ENCODE results near the gene SCNN1A. TPM values are rescaled to one million over a fixed set of nuclear protein-coding genes. Genes with fewer than 3 reads are reported as not detected.
A peak's percentile ranks its signal among the peaks of the same experiment; 100 is the strongest.

SCNN1A gene
- total and polyA plus RNA-seq, 4 donors = 0.61 to 2.4 (median 1.5) TPM

- no peaks in the 10 kb centered on the region for H3K9me3 ChIP-seq (ENCODE audit: control insufficient read depth, low read length)
- WGBS, 2 donors = 89 to 92% methylated on average over 7 of the region's 7 CpGs
- no peaks in the 10 kb centered on the region for H3K4me1 ChIP-seq (ENCODE audit: control insufficient read depth in 1 of 2, insufficient read depth in 2 of 2, low read length in 2 of 2)
- H3K27me3 ChIP-seq (ENCODE audit: control insufficient read depth in 1 of 2, insufficient read depth in 2 of 2, low read length in 1 of 2) = no peaks in the 10 kb centered on the region
- no peak for DNase-seq
- no peak for ATAC-seq (ENCODE audit: low FRiP score)
- no peak overlapping the region for H3K27ac ChIP-seq (ENCODE audit: low read depth in 1 of 2, low read length in 2 of 2)
- no peak overlapping the region for H3K4me3 ChIP-seq (ENCODE audit: low read length in 2 of 2)
- peaks cover 0 to 5% of the 10 kb centered on the region in 2 donors for H3K36me3 ChIP-seq (ENCODE audit: control insufficient read depth in 1 of 2, insufficient read depth in 2 of 2, low read length in 1 of 2)
- intact Hi-C loops (cut with DNase I) = no loop called here
Observed at GRCh38 chr12:6387541-6387940, 12.2 kb upstream of the SCNN1A start.

GRCh38 chr12:6386491-6386890, 11.1 kb upstream of the SCNN1A start:
- no peaks in the 10 kb centered on the region for H3K4me1 ChIP-seq (ENCODE audit: control insufficient read depth in 1 of 2, insufficient read depth in 2 of 2, low read length in 2 of 2)
- intact Hi-C loops (cut with DNase I) = no loop called here
- H3K36me3 ChIP-seq (ENCODE audit: control insufficient read depth in 1 of 2, insufficient read depth in 2 of 2, low read length in 1 of 2) = peaks cover 0 to 5% of the 10 kb centered on the region in 2 donors
- no peak overlapping the region for H3K4me3 ChIP-seq (ENCODE audit: low read length in 2 of 2)
- WGBS, 2 donors = 69 to 78% methylated on average over 1 of the region's 1 CpG
- no peaks in the 10 kb centered on the region for H3K9me3 ChIP-seq (ENCODE audit: control insufficient read depth, low read length)
- ATAC-seq (ENCODE audit: low FRiP score) = no peak
- DNase-seq = no peak
- H3K27me3 ChIP-seq (ENCODE audit: control insufficient read depth in 1 of 2, insufficient read depth in 2 of 2, low read length in 1 of 2) = no peaks in the 10 kb centered on the region
- no peak overlapping the region for H3K27ac ChIP-seq (ENCODE audit: low read depth in 1 of 2, low read length in 2 of 2)

- Histone ChIP-seq H3K9me3 (ENCODE audit: control insufficient read depth, low read length) (no peaks in the 10 kb centered on the region), H3K4me1 (ENCODE audit: control insufficient read depth in 1 of 2, insufficient read depth in 2 of 2, low read length in 2 of 2) (no peaks in the 10 kb centered on the region), H3K27ac (ENCODE audit: low read depth in 1 of 2, low read length in 2 of 2) (no peak overlapping the region), H3K4me3 (ENCODE audit: low read length in 2 of 2) (no peak overlapping the region), H3K36me3 (ENCODE audit: control insufficient read depth in 1 of 2, insufficient read depth in 2 of 2, low read length in 1 of 2) (peaks cover 0 to 2% of the 10 kb centered on the region in 2 donors), H3K27me3 (ENCODE audit: control insufficient read depth in 1 of 2, insufficient read depth in 2 of 2, low read length in 1 of 2) (no peaks in the 10 kb centered on the region)
- intact Hi-C loops (cut with DNase I) = no loop called here
- ATAC-seq (ENCODE audit: low FRiP score) = no peak
- WGBS, 2 donors = 85 to 90% methylated on average over 11 of the region's 11 CpGs
- DNase-seq = peak in 1 of 2 donors; percentile 38
Observed at GRCh38 chr12:6386038-6386437, 10.7 kb upstream of the SCNN1A start.

DNA sequence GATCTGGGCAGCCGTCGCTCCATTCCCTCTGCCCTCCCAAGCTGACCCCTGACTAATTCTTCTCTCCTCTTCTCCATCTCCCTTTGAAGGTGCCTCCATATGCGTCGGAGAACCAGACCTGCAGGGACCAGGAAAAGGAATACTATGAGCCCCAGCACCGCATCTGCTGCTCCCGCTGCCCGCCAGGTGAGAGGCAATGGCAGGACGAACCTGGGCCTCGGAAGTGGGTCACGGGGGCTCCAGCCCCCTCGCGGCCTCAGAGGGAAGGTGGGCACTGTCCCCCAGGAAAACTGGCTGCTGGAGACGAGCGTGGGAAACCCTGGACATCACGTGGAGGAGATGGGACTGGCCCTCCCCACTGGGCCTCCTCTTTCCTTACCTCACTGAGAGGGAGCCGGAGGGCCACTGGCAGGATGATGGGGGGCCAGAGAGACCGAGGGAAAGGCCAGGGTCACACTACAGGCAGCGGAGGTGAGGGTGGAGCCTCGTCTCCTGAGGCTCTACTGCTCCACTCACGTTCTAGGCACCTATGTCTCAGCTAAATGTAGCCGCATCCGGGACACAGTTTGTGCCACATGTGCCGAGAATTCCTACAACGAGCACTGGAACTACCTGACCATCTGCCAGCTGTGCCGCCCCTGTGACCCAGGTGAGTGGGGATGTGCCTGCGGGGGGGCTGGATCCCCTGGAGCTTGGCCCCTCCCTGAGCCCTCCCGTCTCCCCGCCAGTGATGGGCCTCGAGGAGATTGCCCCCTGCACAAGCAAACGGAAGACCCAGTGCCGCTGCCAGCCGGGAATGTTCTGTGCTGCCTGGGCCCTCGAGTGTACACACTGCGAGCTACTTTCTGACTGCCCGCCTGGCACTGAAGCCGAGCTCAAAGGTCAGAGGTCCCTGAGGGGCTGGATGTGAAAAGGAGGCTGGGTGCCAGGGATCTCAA, 9.4 kb upstream of the SCNN1A start:
- intact Hi-C loops (cut with DNase I) = loop anchor here (2.0 to 5.0 kb wide), 2 partner anchors 42 to 48 kb away; partner anchors contain the start of gene TNFRSF1A (in 1 of the 2)
- H3K9me3 ChIP-seq (ENCODE audit: control insufficient read depth, low read length) = no peaks in the 10 kb centered on the region
- DNase-seq (peak; percentile 59 to 74), ATAC-seq (ENCODE audit: low FRiP score) (no peak)
- no peaks in the 10 kb centered on the region for H3K4me1 ChIP-seq (ENCODE audit: control insufficient read depth in 1 of 2, insufficient read depth in 2 of 2, low read length in 2 of 2)
- 69 to 75% methylated on average over 34 to 36 of the region's 36 CpGs for WGBS, 2 donors
- no peaks in the 10 kb centered on the region for H3K27me3 ChIP-seq (ENCODE audit: control insufficient read depth in 1 of 2, insufficient read depth in 2 of 2, low read length in 1 of 2)
- H3K36me3 ChIP-seq (ENCODE audit: control insufficient read depth in 1 of 2, insufficient read depth in 2 of 2, low read length in 1 of 2) = no peaks in the 10 kb centered on the region
- H3K27ac ChIP-seq (ENCODE audit: low read depth in 1 of 2, low read length in 2 of 2) = peak overlapping the region; percentile 31 to 50
- H3K4me3 ChIP-seq (ENCODE audit: low read length in 2 of 2) = peak overlapping the region; percentile 36 to 48

DNA sequence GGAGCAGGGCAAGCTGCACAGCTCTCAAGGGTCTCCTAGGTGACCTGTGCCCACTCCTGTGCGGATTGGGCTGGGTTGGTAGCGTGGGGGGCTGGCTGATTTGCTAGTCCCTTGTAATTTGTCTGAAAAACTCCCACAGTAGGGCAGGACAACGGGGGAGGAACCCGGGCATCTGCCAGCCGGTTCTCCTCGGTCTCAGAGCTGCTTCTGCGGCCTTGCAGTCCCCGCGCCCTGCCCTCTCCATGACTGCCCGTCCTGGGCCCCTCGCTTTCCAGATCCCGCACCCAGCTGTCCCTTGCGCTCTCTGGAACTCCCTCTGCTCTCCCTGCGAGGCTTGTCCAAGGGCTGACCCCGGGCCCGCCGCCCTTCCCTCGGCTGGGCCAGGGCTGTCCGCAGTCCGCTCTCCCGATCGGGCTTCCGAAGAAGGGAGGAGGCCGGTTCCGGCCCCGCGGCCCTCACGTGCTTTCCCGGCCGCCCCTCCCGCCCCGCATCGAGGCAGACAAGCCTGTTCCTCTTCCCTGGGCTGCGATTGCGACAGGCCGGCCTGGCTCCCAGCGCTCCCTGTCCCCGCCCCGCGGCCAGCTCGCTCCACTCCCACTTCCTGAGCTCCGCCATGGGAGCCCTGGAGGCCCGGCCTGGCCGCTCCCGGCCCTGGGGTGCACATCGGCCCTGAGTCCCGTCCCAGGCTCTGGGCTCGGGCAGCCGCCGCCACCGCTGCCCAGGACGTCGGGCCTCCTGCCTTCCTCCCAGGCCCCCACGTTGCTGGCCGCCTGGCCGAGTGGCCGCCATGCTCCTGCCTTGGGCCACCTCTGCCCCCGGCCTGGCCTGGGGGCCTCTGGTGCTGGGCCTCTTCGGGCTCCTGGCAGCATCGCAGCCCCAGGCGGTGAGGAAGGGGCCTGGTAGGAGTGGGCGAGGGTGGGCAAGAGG, 8.5 kb upstream of the SCNN1A start, which contains the start of gene LTBR:
Gene LTBR (plus strand): TSS at position 591 of the 927 bp plus-strand sequence. CDS start 197 bp downstream, at position 788.
- 1 to 2% methylated on average over 55 to 62 of the region's 62 CpGs for WGBS, 2 donors
- Histone ChIP-seq H3K27ac (ENCODE audit: low read depth in 1 of 2, low read length in 2 of 2) (peak within 1 kb of the TSS; percentile 65 to 88), H3K9me3 (ENCODE audit: control insufficient read depth, low read length) (no peaks in the 10 kb centered on the region), H3K4me1 (ENCODE audit: control insufficient read depth in 1 of 2, insufficient read depth in 2 of 2, low read length in 2 of 2) (no peaks in the 10 kb centered on the region), H3K27me3 (ENCODE audit: control insufficient read depth in 1 of 2, insufficient read depth in 2 of 2, low read length in 1 of 2) (no peaks in the 10 kb centered on the region), H3K4me3 (ENCODE audit: low read length in 2 of 2) (peak within 1 kb of the TSS; percentile 36 to 48), H3K36me3 (ENCODE audit: control insufficient read depth in 1 of 2, insufficient read depth in 2 of 2, low read length in 1 of 2) (no peaks in the 10 kb centered on the region)
- DNase-seq (peak; percentile 98 to 99), ATAC-seq (ENCODE audit: low FRiP score) (peak; percentile 98)
- intact Hi-C loops (cut with DNase I) = loop anchor here (2.0 to 5.0 kb wide), 2 partner anchors 42 to 47 kb away; partner anchors contain the start of gene TNFRSF1A (in 1 of the 2)

- 80 to 89% methylated on average over 6 of the region's 6 CpGs for WGBS, 2 donors
- Histone ChIP-seq H3K27me3 (ENCODE audit: control insufficient read depth in 1 of 2, insufficient read depth in 2 of 2, low read length in 1 of 2) (no peaks in the 10 kb centered on the region), H3K4me1 (ENCODE audit: control insufficient read depth in 1 of 2, insufficient read depth in 2 of 2, low read length in 2 of 2) (no peaks in the 10 kb centered on the region), H3K9me3 (ENCODE audit: control insufficient read depth, low read length) (no peaks in the 10 kb centered on the region), H3K36me3 (ENCODE audit: control insufficient read depth in 1 of 2, insufficient read depth in 2 of 2, low read length in 1 of 2) (no peaks in the 10 kb centered on the region), H3K27ac (ENCODE audit: low read depth in 1 of 2, low read length in 2 of 2) (peak overlapping the region; percentile 65 to 88), H3K4me3 (ENCODE audit: low read length in 2 of 2) (no peak overlapping the region)
- DNase-seq = no peak
- no peak for ATAC-seq (ENCODE audit: low FRiP score)
- intact Hi-C loops (cut with DNase I) = loop anchor here in 1 of 2 donors (5.0 kb wide), 1 partner anchor 41 kb away; the partner anchor contains the start of gene TNFRSF1A
Observed at GRCh38 chr12:6382982-6383381, 7.6 kb upstream of the SCNN1A start.

DNA sequence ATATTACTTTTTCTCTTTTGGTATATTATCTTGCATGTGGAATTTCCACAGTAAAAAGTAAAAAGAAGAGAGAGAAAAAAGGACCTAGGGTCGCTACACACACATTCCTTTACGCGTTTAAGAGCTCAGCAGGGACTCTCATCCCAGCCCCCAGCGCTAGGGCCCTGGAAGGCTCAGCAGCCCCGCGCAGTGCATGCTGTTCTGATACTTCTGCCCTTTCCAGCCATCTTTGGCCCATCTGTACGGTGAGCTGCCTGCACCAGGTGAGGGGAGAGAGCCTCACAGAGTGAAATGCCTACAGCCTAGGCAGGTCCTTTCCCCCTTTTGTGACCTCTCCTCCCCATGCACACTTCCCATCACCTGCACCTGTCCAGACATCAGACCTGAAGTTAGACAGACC, 7.0 kb upstream of the SCNN1A start:
- Histone ChIP-seq H3K4me3 (ENCODE audit: low read length in 2 of 2) (no peak overlapping the region), H3K27me3 (ENCODE audit: control insufficient read depth in 1 of 2, insufficient read depth in 2 of 2, low read length in 1 of 2) (no peaks in the 10 kb centered on the region), H3K27ac (ENCODE audit: low read depth in 1 of 2, low read length in 2 of 2) (no peak overlapping the region), H3K4me1 (ENCODE audit: control insufficient read depth in 1 of 2, insufficient read depth in 2 of 2, low read length in 2 of 2) (no peaks in the 10 kb centered on the region), H3K9me3 (ENCODE audit: control insufficient read depth, low read length) (no peaks in the 10 kb centered on the region), H3K36me3 (ENCODE audit: control insufficient read depth in 1 of 2, insufficient read depth in 2 of 2, low read length in 1 of 2) (no peaks in the 10 kb centered on the region)
- intact Hi-C loops (cut with DNase I) = loop anchor here in 1 of 2 donors (5.0 kb wide), 1 partner anchor 40 kb away; the partner anchor contains the start of gene TNFRSF1A
- WGBS, 2 donors = 92 to 93% methylated on average over 7 of the region's 7 CpGs
- no peak for ATAC-seq (ENCODE audit: low FRiP score)
- no peak for DNase-seq
